ENCODE measurements around the gene NSUN4. TPM values are rescaled to one million over a fixed set of nuclear protein-coding genes. Genes with fewer than 3 reads are reported as not detected.

The NSUN4 gene
- polyA plus RNA-seq, 3 donors, result 25.5 to 33.1 (median 32.9) TPM

DNA sequence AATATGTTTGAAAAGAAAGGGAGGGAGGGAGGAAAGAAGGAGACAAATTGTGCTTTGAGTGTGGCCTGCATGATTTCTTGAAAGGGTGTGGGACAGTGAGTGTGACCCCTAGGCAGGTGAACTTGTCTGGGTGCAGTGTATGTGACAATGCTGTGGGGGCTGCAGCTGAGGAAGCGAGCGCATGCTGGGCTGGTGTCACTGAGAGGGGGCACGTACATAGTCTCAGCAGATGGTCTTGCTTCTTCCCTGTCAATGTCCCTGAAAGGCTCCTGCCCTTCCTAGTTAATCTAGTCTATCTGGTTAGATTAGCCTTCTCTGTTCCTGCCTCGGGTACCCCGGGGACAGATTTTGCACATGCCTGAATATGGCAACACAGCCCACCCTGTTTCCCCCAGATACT is 63.3 kb downstream of the NSUN4 start:
- no peak for DNase-seq

DNA sequence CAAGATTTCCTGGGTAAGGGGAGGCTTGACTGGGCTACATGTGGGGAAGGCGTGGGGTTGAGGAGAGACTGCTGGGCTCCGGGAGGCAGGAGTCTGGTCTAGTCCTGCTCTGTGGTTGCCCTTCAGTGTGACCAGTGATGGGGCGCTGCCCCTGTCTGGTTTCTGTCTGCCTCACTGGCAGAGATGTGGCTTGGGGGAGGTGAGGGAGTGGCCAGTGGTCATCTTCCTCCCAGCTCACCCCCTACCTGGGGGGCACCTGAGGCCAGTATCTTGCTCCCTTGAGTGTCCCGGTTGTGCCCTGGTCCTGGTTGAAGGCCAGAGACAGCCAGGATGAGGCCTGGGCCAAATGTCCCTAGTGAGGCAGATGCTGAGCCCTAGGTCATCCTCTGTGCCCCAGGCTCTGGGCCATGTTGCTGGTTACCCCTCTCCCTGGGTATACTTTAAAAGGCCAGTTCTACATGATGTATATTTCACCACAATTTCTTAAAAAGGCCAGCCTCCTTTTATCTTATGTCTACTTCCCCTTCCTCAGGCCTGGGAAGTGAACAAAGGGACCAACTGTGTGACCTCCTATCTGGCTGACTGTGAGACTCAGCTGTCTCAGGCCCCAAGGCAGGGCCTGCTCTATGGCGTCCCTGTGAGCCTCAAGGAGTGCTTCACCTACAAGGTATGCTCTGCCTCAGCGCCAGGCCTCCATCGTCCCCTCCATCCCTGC is 64.0 kb downstream of the NSUN4 start:
- no peak for DNase-seq

DNA sequence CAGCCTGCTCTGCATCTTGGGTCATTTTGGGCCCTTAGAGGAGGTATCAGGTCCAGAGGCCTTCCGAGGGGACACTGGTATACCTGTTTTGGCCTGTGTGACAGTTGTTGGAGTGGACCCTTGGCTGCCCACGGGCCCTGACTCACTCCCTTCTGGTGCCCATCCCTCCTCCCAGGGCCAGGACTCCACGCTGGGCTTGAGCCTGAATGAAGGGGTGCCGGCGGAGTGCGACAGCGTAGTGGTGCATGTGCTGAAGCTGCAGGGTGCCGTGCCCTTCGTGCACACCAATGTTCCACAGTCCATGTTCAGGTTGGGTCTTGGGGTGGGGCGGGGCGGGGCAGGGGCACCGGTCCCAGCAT is 64.6 kb downstream of the NSUN4 start:
- no peak for DNase-seq

DNA sequence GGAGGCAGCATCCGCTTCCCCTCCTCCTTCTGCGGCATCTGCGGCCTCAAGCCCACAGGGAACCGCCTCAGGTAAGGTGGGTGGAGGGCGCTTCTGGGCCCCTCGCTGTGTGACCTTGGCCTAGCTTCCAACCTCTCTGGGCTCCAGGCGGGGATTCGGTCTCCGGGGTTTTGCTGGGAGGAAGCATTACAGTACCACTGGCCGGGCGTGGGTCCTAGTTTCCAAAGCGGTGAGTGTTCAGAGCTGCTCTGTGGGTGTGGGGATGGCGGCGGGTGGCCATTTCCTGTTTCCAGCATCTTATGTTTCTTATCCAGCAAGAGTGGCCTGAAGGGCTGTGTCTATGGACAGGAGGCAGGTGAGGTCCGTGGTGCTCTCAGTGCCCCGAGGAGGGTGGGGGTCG is 65.1 kb downstream of the NSUN4 start:
- no peak for DNase-seq

DNA sequence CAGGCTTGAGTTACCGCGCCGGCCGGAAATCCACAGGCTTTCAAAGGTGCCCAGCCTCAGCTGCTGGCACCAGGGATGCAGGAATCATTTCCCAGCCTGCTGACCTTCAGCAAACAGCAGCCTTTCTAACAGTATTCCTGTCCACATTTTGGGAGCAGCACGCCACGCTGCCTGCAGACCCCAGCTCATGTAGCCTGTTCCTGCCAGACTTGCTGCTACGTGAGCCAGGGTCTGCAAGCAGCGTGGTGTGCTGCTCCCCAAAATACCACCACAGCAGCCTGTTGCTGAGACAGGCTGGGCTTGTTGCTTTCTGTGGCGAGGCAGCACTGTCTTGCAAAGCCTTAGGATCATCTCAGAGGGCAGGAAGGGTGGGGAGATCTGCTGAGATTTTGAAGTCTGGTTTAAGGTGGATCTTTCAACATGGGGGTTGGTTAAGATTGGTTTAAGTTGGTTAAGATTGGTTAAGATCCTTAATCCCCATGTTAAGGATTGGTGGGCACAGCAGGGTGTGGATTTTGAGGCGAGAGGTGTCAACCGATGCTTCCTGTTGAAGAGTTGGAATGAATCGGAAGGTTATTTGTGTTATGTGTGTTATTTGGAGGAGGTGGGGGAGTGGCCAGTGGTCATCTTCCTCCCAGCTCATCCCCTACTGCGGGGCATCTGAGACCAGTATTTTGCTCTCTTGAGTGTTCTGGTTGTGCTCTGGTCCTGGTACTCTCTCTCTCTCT is 66.4 kb downstream of the NSUN4 start:
- DNase-seq, result no peak

DNA sequence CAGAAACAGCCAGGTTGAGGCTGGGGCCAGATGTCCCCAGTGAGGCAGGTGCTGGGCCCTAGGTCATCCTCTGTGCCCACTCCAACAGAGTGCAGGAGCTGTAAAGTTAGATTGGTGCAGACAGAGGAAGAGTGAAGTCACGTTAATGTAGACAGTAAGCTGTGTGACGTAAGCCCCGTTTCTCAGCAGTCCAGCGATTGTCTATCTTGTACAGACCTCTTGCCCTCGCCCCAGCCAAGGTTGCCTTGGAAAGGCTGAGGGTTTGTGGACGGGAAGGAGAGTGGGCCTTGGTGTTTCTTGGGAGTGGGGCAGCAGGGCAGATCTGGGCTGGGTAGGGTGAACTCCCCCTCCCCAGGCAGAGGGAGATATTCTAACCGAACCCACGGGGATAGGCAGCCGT is 67.0 kb downstream of the NSUN4 start:
- no peak for DNase-seq

DNA sequence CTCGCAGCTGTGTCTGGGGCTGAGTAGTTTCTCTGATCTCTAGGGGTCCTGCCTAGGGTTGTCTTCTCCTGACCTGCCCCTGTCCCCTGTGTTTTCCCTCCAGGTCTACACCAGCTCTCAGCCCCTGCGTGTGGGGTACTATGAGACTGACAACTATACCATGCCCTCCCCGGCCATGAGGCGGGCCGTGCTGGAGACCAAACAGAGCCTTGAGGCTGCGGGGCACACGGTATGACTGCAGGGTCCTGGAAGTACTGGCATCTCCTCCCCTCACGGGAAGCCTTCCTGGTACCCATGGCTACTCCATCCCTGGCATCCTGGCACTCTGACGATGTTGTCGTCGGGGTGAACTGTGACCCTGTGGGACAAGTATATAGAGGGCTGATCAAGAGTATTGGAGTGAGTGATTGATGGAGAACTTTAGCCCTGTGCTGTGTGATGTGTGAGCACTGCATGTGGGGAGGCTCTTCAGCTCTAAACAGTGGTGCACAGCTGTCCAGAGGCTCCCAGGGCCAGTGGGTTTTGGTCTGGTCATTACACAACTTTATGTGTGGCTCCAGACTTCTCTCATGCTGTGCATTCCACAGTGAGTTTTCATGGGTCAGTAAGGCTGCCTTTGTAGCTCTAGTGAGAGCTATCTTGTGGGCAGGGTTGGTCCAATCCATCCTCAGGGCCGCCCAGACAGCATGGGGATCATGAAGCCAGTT is 67.9 kb downstream of the NSUN4 start:
- no peak for DNase-seq

DNA sequence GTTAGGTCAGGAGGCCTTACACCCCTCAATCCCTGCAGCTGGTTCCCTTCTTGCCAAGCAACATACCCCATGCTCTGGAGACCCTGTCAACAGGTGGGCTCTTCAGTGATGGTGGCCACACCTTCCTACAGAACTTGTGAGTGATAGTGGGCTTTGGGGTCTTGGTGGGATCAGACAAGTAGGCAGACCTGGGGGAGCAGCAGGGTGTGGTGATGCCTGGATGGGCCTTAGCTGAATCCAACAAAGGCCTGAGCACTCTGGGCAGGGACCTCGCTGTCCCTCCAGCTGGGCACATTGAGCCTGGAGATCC is 68.4 kb downstream of the NSUN4 start:
- no peak for DNase-seq

DNA sequence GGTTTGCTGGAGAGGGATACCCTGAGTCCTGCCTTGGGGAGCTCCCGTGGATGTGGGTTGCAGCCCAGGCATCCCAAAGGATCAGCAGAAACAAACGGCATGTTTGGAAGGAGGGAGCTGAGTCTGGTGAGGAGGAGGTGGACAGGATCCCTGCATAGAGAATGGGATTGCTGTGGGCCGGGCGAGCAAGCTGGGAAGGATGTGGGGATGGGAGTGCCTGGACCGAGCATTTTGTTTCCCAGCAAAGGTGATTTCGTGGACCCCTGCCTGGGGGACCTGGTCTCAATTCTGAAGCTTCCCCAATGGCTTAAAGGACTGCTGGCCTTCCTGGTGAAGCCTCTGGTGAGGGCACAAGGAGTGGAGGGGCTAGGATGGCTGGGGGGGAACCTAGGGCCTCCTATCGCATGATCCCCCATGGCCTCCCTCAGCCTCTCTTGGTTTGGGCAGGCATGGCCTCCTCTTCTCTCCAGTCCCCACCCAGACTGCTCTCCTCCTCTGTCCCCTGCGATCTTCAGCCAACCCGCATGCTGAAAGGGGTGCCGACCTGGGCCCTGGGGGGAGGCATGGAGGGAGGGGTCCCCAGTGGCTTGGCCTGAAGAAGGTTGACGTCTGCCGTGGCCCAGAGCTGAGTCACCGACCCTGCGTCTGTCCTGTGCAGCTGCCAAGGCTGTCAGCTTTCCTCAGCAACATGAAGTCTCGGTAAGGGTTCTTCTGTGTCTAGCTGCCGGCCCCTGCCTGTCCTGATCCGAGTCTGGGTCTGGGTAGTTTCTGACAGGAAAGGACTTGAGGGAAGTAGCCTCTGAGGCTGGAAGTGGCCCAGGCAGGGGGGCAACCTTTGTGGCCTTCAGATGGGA is 69.8 kb downstream of the NSUN4 start:
- no peak for DNase-seq

DNA sequence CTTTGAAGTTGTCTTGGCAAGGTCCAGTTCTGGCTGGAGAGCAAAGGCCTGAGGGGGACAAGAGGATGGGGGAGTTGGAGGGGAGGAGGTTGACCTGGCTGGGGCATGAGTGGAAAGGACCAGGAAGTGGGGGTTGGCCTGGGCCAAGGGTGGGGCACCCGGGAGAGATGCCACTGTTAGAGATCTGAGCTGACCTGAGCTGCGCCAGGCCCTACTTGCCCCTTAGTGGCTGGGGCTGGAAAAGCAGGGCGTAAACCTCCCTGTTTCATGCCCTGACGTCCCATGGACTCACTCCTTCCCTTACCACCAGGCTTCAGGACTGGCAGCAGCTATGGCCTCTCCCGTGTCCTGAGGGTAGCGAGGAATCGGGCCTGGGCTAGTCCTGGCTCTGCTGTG is 70.4 kb downstream of the NSUN4 start:
- DNase-seq, result no peak

Other genes with a start within 250 kb of the NSUN4 start
- 10 to 100 TPM; 24.6 to 29.3 (median 25.0) TPM for gene PIK3R3, start 208.2 kb upstream of the NSUN4 start, polyA plus RNA-seq (ENCODE audit: insufficient read length in 3 of 3)
- 10 to 100 TPM; 64.2 to 90.5 (median 68.6) TPM for gene TSPAN1, start 165.7 kb upstream of the NSUN4 start, polyA plus RNA-seq (ENCODE audit: insufficient read length in 3 of 3)
- not detected for gene P3R3URF, start 164.3 kb upstream of the NSUN4 start, polyA plus RNA-seq (ENCODE audit: insufficient read length in 3 of 3)
- 100 to 1,000 TPM in 1 of 3 donors, 10 to 100 TPM in 2; 79.1 to 100 (median 86.2) TPM for gene POMGNT1, start 142.4 kb upstream of the NSUN4 start, polyA plus RNA-seq (ENCODE audit: insufficient read length in 3 of 3)
- gene LURAP1, start 137.5 kb upstream of the NSUN4 start, polyA plus RNA-seq (ENCODE audit: insufficient read length in 3 of 3), result 1 to 10 TPM; 2.5 to 5.8 (median 5.2) TPM
- 10 to 100 TPM; 13.6 to 16.6 (median 15.3) TPM for gene RAD54L, start 93.0 kb upstream of the NSUN4 start, polyA plus RNA-seq (ENCODE audit: insufficient read length in 3 of 3)
- 100 to 1,000 TPM in 1 of 3 donors, 10 to 100 TPM in 2; 93.2 to 111 (median 94.6) TPM for gene LRRC41, start 37.2 kb upstream of the NSUN4 start, polyA plus RNA-seq (ENCODE audit: insufficient read length in 3 of 3)
- 100 to 1,000 TPM; 345 to 472 (median 381) TPM for gene UQCRH, start 37.1 kb upstream of the NSUN4 start, polyA plus RNA-seq (ENCODE audit: insufficient read length in 3 of 3)
- 10 to 100 TPM; 26.9 to 33.1 (median 33.0) TPM for gene FAAH, start 53.5 kb downstream of the NSUN4 start, polyA plus RNA-seq (ENCODE audit: insufficient read length in 3 of 3)
- gene DMBX1, start 149.0 kb downstream of the NSUN4 start, polyA plus RNA-seq (ENCODE audit: insufficient read length in 3 of 3), result under 1 TPM in 1 of 3 donors, not detected in 2; 0.06 TPM
- gene KNCN, start 210.8 kb downstream of the NSUN4 start, polyA plus RNA-seq (ENCODE audit: insufficient read length in 3 of 3), result not detected